ENCODE data around the gene BRI3BP. TPM values are rescaled to one million over a fixed set of nuclear protein-coding genes. Genes with fewer than 3 reads are reported as not detected.

The BRI3BP gene
- total and polyA plus RNA-seq, 10 donors, result 3.3 to 13.4 (median 11.9) TPM

- DNase-seq, result no peak
- H3K4me3 ChIP-seq, result no peak overlapping the region
- H3K9me3 ChIP-seq, result peaks cover 0 to 13% (median 5%) of the 10 kb centered on the region in 8 donors
- intact Hi-C loops (cut with DNase I; ENCODE audit: low total_unique reads), result no loop called here
- TF ChIP-seq POLR2A (IDR thresholded peaks at IDR 0.05) (no peak), CTCF (IDR thresholded peaks at IDR 0.05 in 8 of 11, conservative IDR thresholded peaks at IDR 0.05 in 3 of 11) (no peak), POLR2AphosphoS5 (IDR thresholded peaks at IDR 0.05) (no peak)
- H3K27me3 ChIP-seq (replicated peaks in 1 of 7), result no peaks in the 10 kb centered on the region
- H3K36me3 ChIP-seq, result no peaks in the 10 kb centered on the region
- 87 to 93% (median 90%) methylated on average over 9 of the region's 9 CpGs for WGBS, 5 donors
- H3K27ac ChIP-seq, result no peak overlapping the region
- no peaks in the 10 kb centered on the region for H3K4me1 ChIP-seq
Observed at GRCh38 chr12:125033288-125033687, 39.8 kb downstream of the BRI3BP start.

GRCh38 chr12:125038976-125039625, 45.7 kb downstream of the BRI3BP start:
- H3K36me3 ChIP-seq, result no peaks in the 10 kb centered on the region
- DNase-seq, result no peak
- H3K4me3 ChIP-seq, result no peak overlapping the region
- TF ChIP-seq POLR2A (IDR thresholded peaks at IDR 0.05) (no peak), POLR2AphosphoS5 (IDR thresholded peaks at IDR 0.05) (no peak)
- H3K27ac ChIP-seq, result no peak overlapping the region
- intact Hi-C loops (cut with DNase I; ENCODE audit: low total_unique reads), result no loop called here
- H3K4me1 ChIP-seq, result no peaks in the 10 kb centered on the region
- 75 to 83% (median 83%) methylated on average over 6 of the region's 6 CpGs for WGBS, 5 donors
- H3K9me3 ChIP-seq, result peaks cover 0 to 13% (median 5%) of the 10 kb centered on the region in 8 donors
- H3K27me3 ChIP-seq (replicated peaks in 1 of 7), result no peaks in the 10 kb centered on the region

GRCh38 chr12:125049093-125049458, 55.6 kb downstream of the BRI3BP start:
- H3K27ac ChIP-seq, result peak overlapping the region in 6 of 8 donors; percentile 11 to 73 (median 60)
- intact Hi-C loops (cut with DNase I; ENCODE audit: low total_unique reads), result no loop called here

GRCh38 chr12:125050446-125050845, 57.0 kb downstream of the BRI3BP start:
- 83 to 92% (median 87%) methylated on average over 10 of the region's 10 CpGs for whole genome bisulfite sequencing, 5 donors
- Histone ChIP-seq H3K4me3 (no peak overlapping the region), H3K36me3 (no peaks in the 10 kb centered on the region), H3K4me1 (peaks cover 0 to 15% (median 10%) of the 10 kb centered on the region in 6 donors), H3K9me3 (no peaks in the 10 kb centered on the region), H3K27me3 (replicated peaks in 1 of 7) (no peaks in the 10 kb centered on the region), H3K27ac (no peak overlapping the region)
- DNase-seq, result peak; percentile 68
- TF ChIP-seq POLR2AphosphoS5 (IDR thresholded peaks at IDR 0.05) (no peak), CTCF (IDR thresholded peaks at IDR 0.05 in 8 of 11, conservative IDR thresholded peaks at IDR 0.05 in 3 of 11) (no peak), POLR2A (IDR thresholded peaks at IDR 0.05) (no peak)
- intact Hi-C loops (cut with DNase I; ENCODE audit: low total_unique reads), result no loop called here

More at GRCh38 chr12:125049093-125049458, 55.6 kb downstream of the BRI3BP start:
- peaks cover 0 to 15% (median 10%) of the 10 kb centered on the region in 6 donors for H3K4me1 ChIP-seq
- 47 to 54% (median 53%) methylated on average over 15 of the region's 15 CpGs for WGBS, 5 donors
- TF ChIP-seq POLR2AphosphoS5 (IDR thresholded peaks at IDR 0.05), result no peak
- TF ChIP-seq CTCF (IDR thresholded peaks at IDR 0.05 in 8 of 11, conservative IDR thresholded peaks at IDR 0.05 in 3 of 11), result no peak
- TF ChIP-seq POLR2A (IDR thresholded peaks at IDR 0.05), result no peak
- peak overlapping the region; percentile 42 to 80 (median 57) for H3K4me3 ChIP-seq
- H3K36me3 ChIP-seq, result no peaks in the 10 kb centered on the region
- H3K27me3 ChIP-seq (replicated peaks in 1 of 7), result no peaks in the 10 kb centered on the region
- H3K9me3 ChIP-seq, result no peaks in the 10 kb centered on the region
- DNase-seq, result peak; percentile 75
